Vagina (tissue), 2 donors: ENCODE data around the gene AKR7A3.

ENCODE experiments used
- CTCF ChIP-seq, 3 experiments: fragments of 450-650 bp in 2 of 3; fragments of 200-600 bp in 1 of 3; sonication (generic) in 1 of 3; IDR thresholded peaks; one replicate each; pipeline ENCODE4 v1.5.1; 2017 to 2019; ENCODE audit warnings: antibody characterized with exemption in 3 of 3, mild to moderate bottlenecking in 2 of 3, moderate library complexity in 2 of 3
- POLR2AphosphoS5 ChIP-seq, 2 donors: sonication (generic); formaldehyde crosslinking; IDR thresholded peaks; one replicate each; pipeline ENCODE4 v1.9.0; 2017; ENCODE audit warnings: antibody characterized with exemption in 2 of 2, mild to moderate bottlenecking in 2 of 2, low read depth in 1 of 2; ENCODE audit not compliant: insufficient read depth in 1 of 2

- TF ChIP-seq CTCF (IDR thresholded peaks at IDR 0.05), result no peak
- no peak for TF ChIP-seq POLR2AphosphoS5 (IDR thresholded peaks at IDR 0.05; ENCODE audit: insufficient read depth in 1 of 2, low read depth in 1 of 2)
Observed at GRCh38 chr1:19287436-19288185, 959 bp downstream of the AKR7A3 start.
